Dedifferentiated amniotic fluid mesenchymal stem cell (primary cell): ENCODE results near the gene DISC1.

Experiments
- DNase-seq: peaks from one replicate; pipeline ENCODE4 v3.0.0-alpha.2; 2016; ENCODE audit errors: extremely low spot score

The DISC1 gene

DNA sequence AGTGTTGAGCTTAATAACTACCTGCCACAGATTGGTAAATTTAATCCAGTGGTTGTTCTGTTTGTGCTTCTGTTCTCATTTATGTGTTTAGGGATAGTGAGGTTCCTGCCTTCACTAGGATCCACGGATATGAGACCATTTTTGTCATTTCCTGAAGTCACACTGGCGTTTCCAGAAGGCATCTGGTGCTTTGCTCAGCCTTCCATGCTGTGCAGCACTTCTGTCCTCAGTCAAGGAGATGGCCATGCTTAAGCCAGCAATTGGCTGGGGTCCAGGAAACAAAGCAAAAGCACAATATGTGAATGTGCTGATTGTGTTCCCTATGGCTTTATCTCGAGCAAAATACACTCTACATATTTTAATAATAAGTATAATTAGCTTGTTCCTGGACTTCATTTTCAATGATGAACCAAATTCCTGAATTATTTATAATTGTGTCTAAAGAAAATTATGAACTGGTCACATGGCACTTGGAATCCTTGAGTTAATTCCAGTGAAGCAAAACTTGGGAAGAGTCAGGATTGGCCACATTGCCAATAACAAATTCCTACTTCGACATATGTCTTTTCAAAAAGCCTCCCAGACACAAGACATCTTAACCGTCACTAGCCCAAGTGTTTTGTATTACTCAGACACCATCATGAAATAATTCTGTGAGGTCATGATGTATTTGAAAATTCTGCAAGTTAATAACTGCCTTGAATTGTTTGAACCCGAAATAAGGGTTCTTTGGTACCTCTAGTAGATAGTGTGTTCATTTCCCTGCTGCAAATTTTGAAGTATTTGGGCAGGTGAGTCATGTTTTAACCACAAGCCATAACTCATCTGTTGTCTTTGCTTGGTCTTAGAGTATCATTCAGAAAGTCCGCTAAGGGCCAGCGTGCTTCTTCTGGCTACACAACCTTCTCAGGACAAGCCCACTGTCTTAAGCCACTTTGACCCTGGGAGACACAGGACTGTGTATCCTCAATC lies 412.4 kb downstream of the DISC1 start:
- no peak for DNase-seq

DNA sequence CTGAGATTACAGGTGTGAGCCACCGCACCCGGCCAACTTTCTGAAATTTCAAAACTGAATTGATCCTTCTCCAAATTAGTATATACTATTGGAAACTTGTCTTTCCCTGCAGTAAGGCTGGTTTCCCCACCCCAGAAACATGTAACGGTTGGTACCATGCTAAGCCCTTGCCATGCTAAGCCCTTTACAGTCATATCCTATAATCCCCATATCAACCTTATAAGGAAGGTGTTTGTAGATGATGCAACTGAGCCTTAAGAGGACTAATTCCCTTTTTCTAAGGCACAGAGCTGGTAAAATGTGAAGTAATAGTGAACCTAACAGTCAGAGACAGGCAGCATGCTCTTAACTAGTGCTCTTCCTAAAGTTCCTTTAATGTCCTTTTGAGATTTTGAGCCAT lies 413.7 kb downstream of the DISC1 start:
- no peak for DNase-seq

DNA sequence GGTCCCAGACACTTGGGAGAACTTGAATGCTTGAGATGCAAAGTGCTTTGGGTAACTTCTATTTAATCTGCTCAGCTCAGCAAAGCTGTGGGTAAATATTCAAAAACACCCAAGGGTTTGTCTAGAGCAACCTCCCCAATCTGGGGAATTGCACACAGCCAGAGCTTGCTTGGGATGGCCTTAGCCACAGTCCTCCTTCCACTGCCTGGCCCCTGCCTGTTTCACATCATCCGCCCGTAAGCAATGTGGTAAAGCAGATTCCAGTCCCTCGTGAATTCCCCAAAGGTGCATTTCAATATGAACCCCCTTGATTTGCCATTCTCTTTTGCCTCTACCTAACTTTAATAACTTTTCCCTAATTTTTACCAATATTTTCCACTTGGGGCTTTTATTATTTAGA lies 418.1 kb downstream of the DISC1 start:
- no peak for DNase-seq

GRCh38 chr1:232045139-232045994 lies 418.8 kb downstream of the DISC1 start:
- DNase-seq: no peak

GRCh38 chr1:232046451-232047306 lies 420.1 kb downstream of the DISC1 start:
- no peak for DNase-seq

- DNase-seq: no peak
These were observed 420.9 kb downstream of the DISC1 start for GRCh38 chr1:232047473-232047872.

DNA sequence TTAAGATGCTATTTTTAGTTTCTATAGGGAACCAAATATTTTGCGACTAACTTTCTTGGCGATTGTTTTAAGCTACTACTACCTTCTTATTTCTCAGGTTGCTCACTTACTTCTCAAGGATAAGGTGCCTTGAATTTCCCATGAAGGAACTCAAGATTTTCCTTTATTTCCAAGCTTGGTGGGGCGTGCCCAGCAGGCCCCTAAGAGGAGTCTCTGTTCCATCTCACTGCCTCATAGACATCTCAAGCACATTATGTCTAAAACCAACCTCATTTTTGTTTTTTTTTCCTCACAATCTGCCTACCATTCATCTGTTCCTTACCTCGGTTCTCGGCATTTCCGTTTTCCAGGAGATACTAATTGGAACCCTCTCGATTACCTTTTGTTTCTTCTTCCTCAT lies 421.9 kb downstream of the DISC1 start:
- no peak for DNase-seq

DNA sequence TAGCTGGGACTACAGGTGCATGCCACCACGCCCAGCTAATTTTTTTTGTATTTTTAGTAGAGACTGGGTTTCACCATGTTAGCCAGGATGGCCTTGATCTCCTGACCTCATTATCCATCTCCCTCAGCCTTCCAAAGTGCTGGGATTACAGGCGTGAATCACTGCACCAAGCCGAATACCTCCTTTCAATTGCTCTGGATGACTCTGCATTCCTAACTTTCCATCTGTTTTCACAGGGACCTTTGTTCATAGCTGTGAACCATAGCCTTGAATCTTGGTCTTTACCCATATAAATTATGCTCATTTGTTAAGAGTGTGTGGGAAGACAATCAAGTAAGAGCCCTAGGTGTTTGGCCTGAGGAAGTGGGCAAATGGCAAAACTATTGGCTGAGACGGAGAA lies 422.7 kb downstream of the DISC1 start:
- no peak for DNase-seq

DNA sequence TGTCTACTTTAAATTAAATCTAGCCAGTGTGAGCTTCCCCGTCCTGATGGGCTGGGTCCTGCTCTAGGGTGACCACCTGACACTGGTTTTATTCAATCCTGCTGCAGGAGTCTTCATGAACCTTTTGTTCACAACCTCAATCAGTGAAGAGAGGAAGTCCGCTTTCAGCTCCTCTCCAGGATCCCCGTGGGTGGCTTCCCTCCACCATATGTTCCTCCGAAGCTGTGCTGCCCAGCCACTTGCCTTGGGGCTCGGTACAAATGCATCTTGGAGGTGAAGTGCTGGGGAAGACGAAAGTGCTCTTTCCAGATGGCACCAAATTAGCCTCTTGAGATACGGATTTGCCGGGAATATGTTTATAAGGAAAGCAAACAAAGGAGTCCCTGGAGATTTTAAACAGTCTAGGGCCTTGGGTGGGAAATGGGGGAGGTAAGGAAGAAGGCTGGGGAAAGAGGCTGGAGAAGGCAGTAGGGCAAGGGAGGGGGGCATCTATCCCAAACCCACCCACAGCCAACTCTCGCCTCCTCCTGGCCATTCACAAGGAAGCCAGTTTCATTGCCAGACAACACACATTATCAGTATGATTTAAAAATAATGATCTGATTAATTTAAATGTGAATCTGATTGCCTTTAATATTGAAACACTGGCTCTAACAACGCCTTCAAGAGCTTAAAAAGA lies 430.8 kb downstream of the DISC1 start:
- no peak for DNase-seq

- DNase-seq: no peak
These were observed 431.3 kb downstream of the DISC1 start for GRCh38 chr1:232057896-232058274.

GRCh38 chr1:232059726-232060374 lies 433.3 kb downstream of the DISC1 start:
- no peak for DNase-seq

- DNase-seq: no peak
These were observed 436.4 kb downstream of the DISC1 start for GRCh38 chr1:232062967-232063366.

DNA sequence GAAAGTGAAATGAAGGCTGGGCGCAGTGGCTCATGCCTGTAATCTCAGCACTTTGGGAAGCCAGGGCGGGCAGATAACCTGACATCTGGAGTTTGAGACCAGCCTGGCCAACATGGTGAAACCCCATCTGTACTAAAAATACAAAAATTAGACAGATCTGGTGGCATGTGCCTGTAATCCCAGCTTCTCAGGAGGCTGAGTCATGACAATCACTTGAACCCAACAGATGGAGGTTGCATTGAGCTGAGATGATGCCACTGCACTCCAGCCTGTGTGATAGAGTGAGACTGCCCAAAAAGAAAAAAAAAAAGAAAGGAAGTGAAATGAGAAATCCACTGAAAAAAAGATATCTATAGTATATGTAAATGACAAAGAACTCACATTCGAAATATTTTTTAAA lies 439.9 kb downstream of the DISC1 start:
- no peak for DNase-seq

GRCh38 chr1:232074265-232074664 lies 447.7 kb downstream of the DISC1 start:
- no peak for DNase-seq

GRCh38 chr1:232077809-232078208 lies 451.2 kb downstream of the DISC1 start:
- no peak for DNase-seq

DNA sequence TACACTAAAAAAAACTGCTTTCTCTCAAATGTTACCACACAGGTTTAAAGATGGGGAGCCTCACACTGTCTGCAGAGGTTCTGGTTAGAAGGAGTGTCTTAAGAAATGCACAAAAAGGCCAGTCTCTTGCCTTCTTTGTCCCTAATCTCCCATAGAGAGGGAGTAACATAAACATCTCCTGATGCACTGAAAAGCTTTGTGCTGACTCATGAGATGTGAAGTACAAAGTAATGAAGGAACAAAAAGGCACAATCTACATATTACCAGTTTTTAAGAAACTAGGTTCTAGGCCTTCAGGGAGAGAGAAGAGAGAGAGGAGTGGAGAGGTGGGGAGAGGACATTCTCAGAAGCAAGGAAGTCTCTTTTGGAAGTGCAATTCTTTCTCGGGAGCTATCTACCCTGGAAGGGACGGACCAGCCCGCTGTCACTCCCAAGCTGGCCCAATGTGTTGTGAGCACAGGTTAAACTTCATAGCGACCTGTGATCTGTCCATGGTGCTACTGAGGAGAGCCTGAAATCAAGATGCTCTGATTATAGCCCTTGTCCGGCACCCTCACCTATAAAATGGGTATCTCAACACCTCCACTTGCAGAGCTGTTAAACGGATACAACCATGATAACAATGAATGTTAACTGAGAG lies 458.1 kb downstream of the DISC1 start:
- no peak for DNase-seq

DNA sequence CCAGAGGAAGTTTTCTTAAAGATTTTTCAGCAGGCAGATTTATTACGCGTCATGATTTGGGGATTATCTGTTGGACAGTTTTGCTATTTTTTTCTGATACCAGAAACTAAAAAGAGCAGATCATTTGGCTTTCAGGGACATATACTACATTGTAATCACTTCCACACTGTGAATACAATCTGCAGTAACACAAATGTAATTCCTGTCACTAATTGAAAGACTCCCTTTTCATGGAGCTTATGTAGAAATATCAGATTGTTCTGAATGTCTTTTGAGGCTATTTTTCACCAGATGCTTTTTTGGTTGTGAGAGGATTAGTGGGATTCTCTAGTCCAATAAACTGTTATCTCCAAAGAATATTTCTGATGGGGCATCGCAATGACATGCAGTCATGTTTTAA lies 464.2 kb downstream of the DISC1 start:
- DNase-seq: no peak
